Memory B cell (primary cell): ENCODE measurements around the gene ADAMTSL1.

ENCODE experiments used
- ATAC-seq: fragments of 150-1000 bp; cut with Tn5 transposase; 2 replicates; pipeline ENCODE4 v1.10.0; 2021; ENCODE audit warnings: low read depth, mild to moderate bottlenecking, moderate library complexity
- DNase-seq, 2 donors: peaks; one replicate each; pipeline ENCODE4 v3.0.0; 2022; ENCODE audit warnings: low spot score in 2 of 2
- H3K27ac Mint-ChIP-seq: one replicate; pipeline ENCODE4 v1.8.0; 2022; ENCODE audit warnings: mild to moderate bottlenecking, moderate library complexity, mixed read lengths
- H3K27me3 Mint-ChIP-seq: one replicate; pipeline ENCODE4 v1.8.0; 2022; ENCODE audit warnings: mixed read lengths
- H3K36me3 Mint-ChIP-seq: one replicate; pipeline ENCODE4 v1.8.0; 2022; ENCODE audit warnings: mild to moderate bottlenecking, mixed read lengths
- H3K4me1 Mint-ChIP-seq: one replicate; pipeline ENCODE4 v1.8.0; 2022; ENCODE audit warnings: mixed read lengths
- H3K4me3 Mint-ChIP-seq: one replicate; pipeline ENCODE4 v1.8.0; 2022; ENCODE audit warnings: mild to moderate bottlenecking, moderate library complexity, mixed read lengths
- H3K9me3 Mint-ChIP-seq: one replicate; pipeline ENCODE4 v1.8.0; 2022; ENCODE audit warnings: mixed read lengths

Gene ADAMTSL1

GRCh38 chr9:18675332-18675731 lies 201.4 kb downstream of the ADAMTSL1 start:
- no peak overlapping the region for H3K4me3 Mint-ChIP-seq
- no peak overlapping the region for H3K27ac Mint-ChIP-seq
- DNase-seq (no peak), ATAC-seq (no peak)
- H3K36me3 Mint-ChIP-seq = no peaks in the 10 kb centered on the region
- peaks cover 3% of the 10 kb centered on the region for H3K27me3 Mint-ChIP-seq
- H3K4me1 Mint-ChIP-seq = no peaks in the 10 kb centered on the region
- peaks cover 4% of the 10 kb centered on the region for H3K9me3 Mint-ChIP-seq

GRCh38 chr9:18675973-18676372 lies 202.0 kb downstream of the ADAMTSL1 start:
- no peak overlapping the region for H3K4me3 Mint-ChIP-seq
- H3K27ac Mint-ChIP-seq = no peak overlapping the region
- ATAC-seq (no peak), DNase-seq (no peak)
- H3K27me3 Mint-ChIP-seq = peaks cover 3% of the 10 kb centered on the region
- no peaks in the 10 kb centered on the region for H3K36me3 Mint-ChIP-seq
- no peaks in the 10 kb centered on the region for H3K4me1 Mint-ChIP-seq
- H3K9me3 Mint-ChIP-seq = peaks cover 5% of the 10 kb centered on the region

GRCh38 chr9:18676525-18676924 lies 202.6 kb downstream of the ADAMTSL1 start:
- DNase-seq = no peak
- Mint-ChIP-seq H3K4me1 (no peaks in the 10 kb centered on the region), H3K27me3 (no peaks in the 10 kb centered on the region), H3K36me3 (no peaks in the 10 kb centered on the region), H3K4me3 (no peak overlapping the region), H3K9me3 (peaks cover 2% of the 10 kb centered on the region), H3K27ac (no peak overlapping the region)
- no peak for ATAC-seq

- peaks cover 2% of the 10 kb centered on the region for H3K9me3 Mint-ChIP-seq
- H3K36me3 Mint-ChIP-seq = no peaks in the 10 kb centered on the region
- no peak overlapping the region for H3K27ac Mint-ChIP-seq
- no peaks in the 10 kb centered on the region for H3K27me3 Mint-ChIP-seq
- no peak for ATAC-seq
- H3K4me3 Mint-ChIP-seq = no peak overlapping the region
- DNase-seq = no peak
- H3K4me1 Mint-ChIP-seq = no peaks in the 10 kb centered on the region
Observed at GRCh38 chr9:18678821-18679590, 205.1 kb downstream of the ADAMTSL1 start.

- no peaks in the 10 kb centered on the region for H3K36me3 Mint-ChIP-seq
- no peak for ATAC-seq
- H3K27me3 Mint-ChIP-seq = no peaks in the 10 kb centered on the region
- no peak for DNase-seq
- H3K27ac Mint-ChIP-seq = no peak overlapping the region
- H3K9me3 Mint-ChIP-seq = peaks cover 2% of the 10 kb centered on the region
- H3K4me3 Mint-ChIP-seq = no peak overlapping the region
- H3K4me1 Mint-ChIP-seq = no peaks in the 10 kb centered on the region
Observed at GRCh38 chr9:18682907-18683306, 209.0 kb downstream of the ADAMTSL1 start.

- Mint-ChIP-seq H3K4me3 (no peak overlapping the region), H3K9me3 (peaks cover 2% of the 10 kb centered on the region), H3K27ac (no peak overlapping the region), H3K4me1 (no peaks in the 10 kb centered on the region), H3K27me3 (no peaks in the 10 kb centered on the region), H3K36me3 (no peaks in the 10 kb centered on the region)
- no peak for ATAC-seq
- no peak for DNase-seq
Observed at GRCh38 chr9:18683312-18683711, 209.4 kb downstream of the ADAMTSL1 start.

- DNase-seq (no peak), ATAC-seq (no peak)
- Mint-ChIP-seq H3K9me3 (peaks cover 2% of the 10 kb centered on the region), H3K36me3 (no peaks in the 10 kb centered on the region), H3K27me3 (no peaks in the 10 kb centered on the region), H3K27ac (no peak overlapping the region), H3K4me1 (no peaks in the 10 kb centered on the region), H3K4me3 (no peak overlapping the region)
Observed at GRCh38 chr9:18683851-18684250, 209.9 kb downstream of the ADAMTSL1 start.

- no peak for DNase-seq
- H3K27me3 Mint-ChIP-seq = no peaks in the 10 kb centered on the region
- H3K9me3 Mint-ChIP-seq = peaks cover 2% of the 10 kb centered on the region
- H3K4me3 Mint-ChIP-seq = no peak overlapping the region
- H3K36me3 Mint-ChIP-seq = no peaks in the 10 kb centered on the region
- H3K4me1 Mint-ChIP-seq = no peaks in the 10 kb centered on the region
- no peak overlapping the region for H3K27ac Mint-ChIP-seq
- no peak for ATAC-seq
Observed at GRCh38 chr9:18684593-18685317, 210.8 kb downstream of the ADAMTSL1 start.

- no peak overlapping the region for H3K27ac Mint-ChIP-seq
- no peak for DNase-seq
- no peaks in the 10 kb centered on the region for H3K4me1 Mint-ChIP-seq
- H3K9me3 Mint-ChIP-seq = peaks cover 1% of the 10 kb centered on the region
- H3K27me3 Mint-ChIP-seq = no peaks in the 10 kb centered on the region
- ATAC-seq = no peak
- H3K36me3 Mint-ChIP-seq = peaks cover 2% of the 10 kb centered on the region
- H3K4me3 Mint-ChIP-seq = no peak overlapping the region
Observed at GRCh38 chr9:18688581-18689565, 214.9 kb downstream of the ADAMTSL1 start.

- Mint-ChIP-seq H3K4me3 (no peak overlapping the region), H3K36me3 (peaks cover 2% of the 10 kb centered on the region), H3K27ac (no peak overlapping the region), H3K4me1 (no peaks in the 10 kb centered on the region), H3K9me3 (peaks cover 4% of the 10 kb centered on the region), H3K27me3 (no peaks in the 10 kb centered on the region)
- no peak for DNase-seq
- no peak for ATAC-seq
Observed at GRCh38 chr9:18689921-18690320, 216.0 kb downstream of the ADAMTSL1 start.

GRCh38 chr9:18692268-18692667 lies 218.3 kb downstream of the ADAMTSL1 start:
- no peak overlapping the region for H3K4me3 Mint-ChIP-seq
- no peaks in the 10 kb centered on the region for H3K27me3 Mint-ChIP-seq
- DNase-seq (no peak), ATAC-seq (no peak)
- H3K4me1 Mint-ChIP-seq = no peaks in the 10 kb centered on the region
- peaks cover 10% of the 10 kb centered on the region for H3K9me3 Mint-ChIP-seq
- H3K27ac Mint-ChIP-seq = no peak overlapping the region
- H3K36me3 Mint-ChIP-seq = peaks cover 2% of the 10 kb centered on the region

- Mint-ChIP-seq H3K9me3 (peaks cover 12% of the 10 kb centered on the region), H3K27me3 (no peaks in the 10 kb centered on the region), H3K4me3 (no peak overlapping the region), H3K36me3 (peaks cover 2% of the 10 kb centered on the region), H3K4me1 (no peaks in the 10 kb centered on the region), H3K27ac (no peak overlapping the region)
- no peak for DNase-seq
- ATAC-seq = no peak
Observed at GRCh38 chr9:18692962-18693361, 219.0 kb downstream of the ADAMTSL1 start.

GRCh38 chr9:18694959-18695668 lies 221.2 kb downstream of the ADAMTSL1 start:
- H3K9me3 Mint-ChIP-seq = peaks cover 12% of the 10 kb centered on the region

More at GRCh38 chr9:18694959-18695668, 221.2 kb downstream of the ADAMTSL1 start:
- no peaks in the 10 kb centered on the region for H3K4me1 Mint-ChIP-seq
- H3K4me3 Mint-ChIP-seq = no peak overlapping the region
- ATAC-seq (no peak), DNase-seq (no peak)
- H3K27me3 Mint-ChIP-seq = no peaks in the 10 kb centered on the region
- H3K36me3 Mint-ChIP-seq = peaks cover 2% of the 10 kb centered on the region
- no peak overlapping the region for H3K27ac Mint-ChIP-seq
